Fibroblast of skin of left quadriceps (primary cell): Measurements from ENCODE around the gene MACROD2.
A peak's percentile ranks its signal among the peaks of the same experiment; 100 is the strongest.

Source experiments
- DNase-seq, 2 experiments: peaks; one replicate each; pipeline ENCODE4 v3.0.0-alpha.2; 2013; ENCODE audit warnings: low read depth in 2 of 2

Gene MACROD2

DNA sequence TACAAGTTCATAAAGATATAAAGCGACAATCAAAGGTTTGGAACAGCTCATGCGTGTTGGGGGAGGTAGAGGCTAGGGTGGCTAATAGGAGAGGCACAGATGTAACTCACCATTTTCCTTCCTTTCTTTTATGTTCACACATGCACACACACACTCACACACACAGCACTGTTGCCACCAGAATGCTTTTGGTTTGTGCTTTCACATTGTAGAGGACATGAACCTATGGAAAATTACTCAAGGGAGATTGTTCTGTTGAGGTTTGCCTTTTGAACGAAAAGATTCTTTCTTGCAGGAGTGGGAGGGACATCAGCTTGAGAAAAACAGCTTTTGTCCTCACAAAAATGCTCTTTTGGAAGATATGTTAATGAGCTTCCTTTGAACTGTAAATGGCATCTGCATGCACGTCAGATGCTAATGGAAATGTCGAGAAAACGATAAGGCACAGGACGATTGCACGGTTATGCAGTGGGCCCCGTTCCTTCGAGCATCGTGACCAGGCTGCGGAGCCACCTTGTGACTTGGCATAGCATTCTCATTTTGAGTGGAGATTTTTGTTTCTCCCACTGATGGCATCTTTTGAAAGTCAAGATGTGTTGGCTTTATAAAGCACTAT, 1853.8 kb downstream of the MACROD2 start:
- DNase-seq = no peak

DNA sequence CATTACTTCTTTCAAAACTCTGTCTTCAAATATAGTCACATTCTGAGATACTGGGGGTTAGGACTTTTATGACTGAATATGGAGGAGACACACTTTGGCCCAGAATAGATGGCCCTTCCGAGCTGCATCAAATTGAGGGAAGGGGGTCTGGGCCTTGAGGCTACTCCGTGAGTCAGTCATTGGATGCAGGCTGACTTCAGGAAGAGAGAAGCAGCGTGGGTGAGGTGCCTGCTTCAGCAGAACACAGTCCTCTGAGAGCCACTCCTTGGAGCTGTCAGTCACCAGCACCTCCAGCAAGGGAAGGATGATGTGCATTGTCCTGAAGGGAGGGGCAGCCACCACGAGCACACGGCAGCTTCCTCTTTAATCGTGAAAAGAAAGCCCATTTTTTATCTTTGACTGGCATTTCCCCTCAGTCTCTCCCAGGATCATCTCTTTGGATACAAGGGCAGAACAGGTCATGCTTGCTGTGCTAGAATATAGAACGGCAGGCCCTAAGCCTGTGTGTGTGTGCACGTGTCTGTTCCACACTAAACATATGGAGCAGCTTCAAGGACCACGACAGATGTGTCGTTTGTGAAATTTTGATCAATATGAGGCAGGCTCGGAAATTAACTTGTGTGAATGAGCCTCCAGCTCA, 1856.4 kb downstream of the MACROD2 start:
- no peak for DNase-seq

DNA sequence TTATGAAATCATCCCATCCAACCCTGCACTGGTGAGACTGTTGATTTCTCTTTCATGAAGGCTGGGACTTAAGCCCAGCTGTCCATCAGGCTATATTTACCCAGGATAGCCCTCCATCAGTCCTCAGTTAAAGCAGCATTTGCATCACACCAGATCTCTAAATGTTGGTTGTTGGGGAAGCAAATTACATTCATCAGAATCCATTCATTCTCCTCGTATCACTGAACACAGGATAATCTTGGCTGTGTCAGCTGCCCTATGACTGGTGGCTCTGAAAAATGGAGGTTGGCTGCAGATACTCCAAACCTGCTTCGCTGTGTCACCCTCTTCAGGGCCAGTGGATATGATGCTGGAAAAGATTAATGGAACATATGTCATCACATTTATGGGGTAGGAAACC, 1859.6 kb downstream of the MACROD2 start:
- DNase-seq = no peak

DNA sequence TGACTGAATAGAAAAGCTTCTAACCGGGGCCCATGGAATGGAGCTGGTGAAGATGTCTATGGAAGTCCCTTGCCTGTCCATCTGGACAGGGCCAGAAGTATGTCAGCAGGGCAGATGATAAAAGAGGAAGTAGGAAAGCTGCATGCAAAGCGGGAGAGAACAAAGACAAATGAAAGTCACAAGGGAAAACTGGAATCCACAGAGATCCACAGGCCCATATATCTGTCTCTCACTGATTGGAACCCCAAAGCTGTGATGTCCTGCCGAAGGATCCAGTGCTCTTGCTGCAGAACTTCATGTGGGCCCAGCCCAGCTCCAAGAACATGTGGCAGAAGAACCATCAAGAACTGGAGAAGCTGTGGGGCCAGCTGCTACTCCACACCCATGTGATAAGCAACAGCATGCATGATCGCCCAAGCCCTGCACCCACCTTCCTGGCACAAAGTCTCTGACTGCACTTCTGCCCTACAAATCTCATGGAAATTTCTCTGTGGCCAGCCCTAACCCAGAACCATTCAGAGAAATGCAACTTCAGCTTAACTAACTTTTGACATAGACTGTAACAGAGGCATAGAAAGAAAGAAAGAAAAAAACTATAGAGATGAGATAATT, 1862.0 kb downstream of the MACROD2 start:
- DNase-seq = no peak

DNA sequence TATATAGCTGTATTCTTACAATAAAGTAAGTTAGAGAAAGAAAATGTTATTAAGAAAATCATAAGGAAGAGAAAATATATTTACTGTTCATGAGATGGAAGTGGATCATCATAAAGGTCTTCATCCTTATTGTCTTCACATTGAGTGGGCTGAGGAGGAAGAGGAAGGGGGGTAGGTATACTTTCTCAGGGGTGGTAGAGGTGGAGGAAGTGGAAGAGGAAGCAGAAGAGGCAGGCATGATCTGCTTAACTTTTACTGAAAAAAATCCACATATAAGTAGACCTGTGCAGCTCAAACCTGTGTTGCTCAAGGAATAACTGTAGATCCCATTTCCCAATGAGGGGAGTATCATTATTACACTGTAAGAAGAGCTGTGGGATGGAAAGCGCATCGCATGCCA, 1863.7 kb downstream of the MACROD2 start:
- DNase-seq = no peak

DNA sequence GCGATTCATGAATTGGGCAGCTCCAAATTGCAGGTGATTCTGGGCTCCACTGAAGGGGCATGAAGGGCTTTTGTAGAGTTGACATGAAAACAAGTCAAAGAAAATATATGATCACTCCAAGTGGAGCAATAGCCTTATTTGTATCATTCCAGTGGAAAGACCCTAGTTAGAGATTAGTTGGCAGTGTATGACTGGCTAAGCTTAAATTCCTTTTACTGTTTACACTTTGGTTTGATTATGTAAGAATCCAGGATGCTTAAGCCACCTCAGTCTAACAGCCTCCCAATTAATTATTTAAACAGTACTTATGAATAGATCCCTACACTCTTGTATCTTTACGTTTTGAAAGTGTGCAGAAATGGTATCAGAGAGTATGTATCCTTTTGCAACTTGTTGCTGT, 1865.5 kb downstream of the MACROD2 start:
- no peak for DNase-seq

DNA sequence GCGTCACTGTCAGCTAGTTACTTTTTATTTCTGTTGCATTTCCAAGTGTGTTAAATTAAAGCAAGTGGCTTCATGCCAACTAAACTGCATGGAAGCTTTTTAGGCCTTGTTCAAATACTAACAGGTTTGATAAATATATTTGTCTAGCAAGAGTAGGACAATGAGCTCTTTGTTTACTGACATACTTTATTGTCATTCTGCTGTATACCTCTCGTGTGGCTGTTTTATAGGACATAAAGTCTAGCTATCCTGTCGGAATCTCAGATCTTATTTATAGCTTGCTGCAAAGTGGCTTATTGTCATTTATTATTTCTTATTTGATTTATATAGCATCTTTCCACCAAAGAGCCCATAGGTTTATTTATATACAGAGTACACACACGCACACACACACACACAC, 1866.9 kb downstream of the MACROD2 start:
- DNase-seq = no peak

DNA sequence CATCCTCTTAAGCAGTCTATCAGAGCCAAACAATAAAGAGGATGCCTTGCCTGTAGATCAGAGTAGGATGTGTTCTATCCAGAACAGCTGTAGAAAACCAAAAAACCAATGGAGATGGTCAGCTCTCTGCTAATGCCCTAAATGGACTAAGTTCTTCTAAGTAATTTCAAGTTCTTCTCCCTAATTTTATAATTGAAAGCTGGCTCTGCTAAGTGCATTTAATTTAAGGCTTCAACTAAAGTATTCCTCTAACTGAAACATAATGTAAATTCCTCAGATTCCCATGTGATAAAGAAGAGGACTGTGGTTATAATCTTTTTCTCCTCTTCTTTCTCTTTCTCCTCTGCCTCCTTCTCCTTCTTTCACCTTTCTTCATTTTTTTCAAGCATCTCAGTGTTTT, 1868.4 kb downstream of the MACROD2 start:
- DNase-seq = no peak

DNA sequence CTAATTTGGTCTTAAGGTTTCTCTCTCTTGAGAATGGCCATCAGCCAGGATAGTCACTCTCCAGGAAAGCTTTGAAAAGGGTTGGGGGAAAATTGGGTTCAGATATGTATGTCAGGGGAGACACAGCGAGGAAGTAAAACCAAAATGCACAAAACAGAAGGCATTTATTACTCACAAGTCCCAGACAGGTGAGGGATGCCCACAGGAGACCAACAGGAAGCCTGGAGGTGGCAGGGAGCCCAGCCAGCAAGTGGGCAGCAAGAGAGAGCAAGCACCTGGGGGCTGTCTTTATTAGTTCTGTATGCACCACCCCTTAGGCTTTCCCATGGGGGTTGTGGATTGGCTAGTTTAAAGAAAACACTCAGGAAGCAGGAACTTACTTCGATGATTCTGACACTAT, 1870.2 kb downstream of the MACROD2 start:
- DNase-seq = no peak

DNA sequence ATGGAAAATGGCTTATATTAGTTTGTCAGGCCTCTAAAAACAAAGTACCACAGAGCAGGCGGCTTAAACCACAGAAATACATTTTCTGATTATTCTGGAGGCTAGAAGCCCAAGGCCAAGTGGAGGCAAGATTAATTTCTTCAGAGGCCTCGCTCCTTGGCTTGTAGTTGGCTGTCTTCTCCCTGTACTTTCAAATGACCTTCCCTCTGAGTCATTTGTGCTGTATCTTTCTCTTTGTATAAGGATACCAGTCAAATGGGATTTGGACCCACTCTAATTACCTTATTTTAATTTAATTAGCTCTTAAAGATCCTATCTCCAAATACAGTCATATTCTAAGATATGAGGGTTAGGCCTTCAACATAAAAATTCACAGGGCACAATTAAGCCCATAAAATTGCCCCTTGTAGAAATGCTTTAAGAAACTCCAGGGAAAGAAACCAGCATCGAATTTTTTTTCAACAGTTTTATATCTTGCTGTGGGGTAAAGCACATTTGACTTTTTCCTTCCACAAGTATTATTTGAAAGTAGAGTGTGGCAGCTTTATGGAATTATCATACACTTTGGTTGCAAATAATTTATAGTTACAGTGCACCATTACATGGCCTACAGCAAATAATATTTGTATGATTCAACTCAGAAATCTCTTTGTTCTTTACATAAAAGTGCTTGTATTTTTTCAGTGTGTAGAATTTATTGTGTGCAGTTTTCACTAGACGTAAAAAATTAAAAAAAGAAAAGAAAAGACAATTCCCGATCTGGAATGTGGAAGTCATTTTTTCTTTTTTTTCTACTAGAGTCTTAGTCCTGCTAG, 1871.8 kb downstream of the MACROD2 start:
- no peak for DNase-seq

DNA sequence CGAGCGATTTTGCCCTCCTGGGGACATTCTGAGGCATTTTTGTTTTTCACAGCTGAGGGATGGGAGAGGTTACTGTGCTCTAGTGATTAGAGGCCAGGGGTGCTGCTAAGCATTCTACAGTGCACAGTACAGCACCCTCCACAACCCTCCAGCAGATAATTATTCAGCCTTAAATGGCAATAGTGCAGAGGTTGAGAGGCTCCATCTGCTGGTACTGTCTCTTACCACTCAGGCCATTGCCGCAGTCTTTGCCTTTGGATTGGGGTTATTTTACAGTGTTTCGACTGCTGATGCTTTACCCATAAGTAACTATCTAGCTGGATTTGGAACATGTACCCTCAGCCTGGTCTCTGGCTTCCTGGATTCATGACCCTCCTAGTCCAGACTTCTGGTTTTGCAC, 1872.6 kb downstream of the MACROD2 start:
- DNase-seq = no peak

DNA sequence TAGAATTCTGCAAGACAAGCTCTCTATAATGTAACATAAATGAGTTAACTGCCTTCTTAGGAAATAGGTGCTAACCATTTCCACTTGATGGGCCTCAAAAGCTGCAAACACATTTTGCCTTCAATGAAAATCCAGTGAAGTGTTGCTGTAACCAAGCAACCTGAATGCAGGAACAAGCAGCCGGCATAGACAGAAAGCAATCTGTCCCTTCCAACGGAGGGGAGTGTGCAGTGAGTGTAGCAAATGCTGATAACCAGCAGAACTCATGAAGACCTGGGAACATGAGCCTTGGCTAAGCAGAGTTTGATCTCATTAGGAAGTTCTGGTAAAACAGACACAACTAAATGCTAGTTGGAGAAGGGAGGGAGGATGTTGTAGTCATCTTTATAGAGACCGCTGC, 1880.1 kb downstream of the MACROD2 start:
- DNase-seq = no peak

DNA sequence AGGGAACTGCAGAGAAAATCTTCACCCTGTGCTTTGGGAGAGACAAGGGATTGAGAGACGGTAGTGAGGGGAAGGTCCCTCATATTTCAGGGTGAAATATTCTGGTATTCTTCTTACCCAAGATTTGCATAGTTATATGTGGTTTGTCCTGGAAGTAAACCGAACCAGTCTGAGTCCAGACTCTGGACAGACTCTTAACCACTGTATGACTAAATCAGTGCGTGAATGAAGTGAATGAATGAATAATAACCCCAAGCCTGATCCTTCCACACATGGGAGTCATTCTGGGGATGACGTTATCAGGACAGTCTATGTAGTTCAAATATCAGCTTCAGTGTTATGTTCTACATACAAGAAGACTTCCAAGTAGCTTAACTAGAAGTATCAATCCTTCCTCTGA, 1887.2 kb downstream of the MACROD2 start:
- no peak for DNase-seq

DNA sequence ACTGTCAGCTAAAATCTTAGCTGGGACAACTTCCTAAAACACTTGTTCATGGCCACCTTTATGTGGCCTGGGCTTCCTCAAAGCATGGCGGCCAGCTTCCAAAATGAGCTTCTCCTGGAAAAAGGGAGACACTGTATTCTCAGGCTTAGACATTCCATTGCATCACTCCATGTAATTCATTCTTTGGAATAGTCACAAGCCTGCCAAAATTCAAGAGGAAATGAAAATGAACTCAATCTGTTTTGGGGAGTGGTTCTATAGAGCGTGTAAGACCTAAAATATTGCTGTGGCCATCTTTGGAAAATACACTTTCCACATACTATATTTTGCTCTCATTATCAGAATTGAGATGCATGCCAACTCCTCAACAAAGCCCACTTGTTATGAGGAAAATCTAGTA, 1890.9 kb downstream of the MACROD2 start:
- no peak for DNase-seq

DNA sequence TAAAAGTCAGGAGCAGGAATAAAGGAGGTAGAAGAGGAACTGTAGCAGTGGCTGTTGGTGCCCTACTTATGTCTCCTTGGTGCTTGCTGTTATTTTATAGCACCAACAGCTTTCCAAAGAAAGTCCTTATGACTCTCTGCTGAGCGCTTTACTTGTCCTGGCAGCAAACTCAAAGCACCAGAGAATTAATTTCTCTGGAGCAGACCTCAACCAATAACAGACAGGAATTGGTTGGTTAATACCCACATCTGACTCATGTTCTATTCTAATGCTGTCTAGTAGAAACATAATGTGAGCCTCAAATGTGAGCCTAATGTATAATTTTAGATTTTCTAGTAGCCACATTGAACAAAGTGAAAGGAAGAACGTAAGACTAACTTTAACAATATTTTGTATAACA, 1892.1 kb downstream of the MACROD2 start:
- no peak for DNase-seq

DNA sequence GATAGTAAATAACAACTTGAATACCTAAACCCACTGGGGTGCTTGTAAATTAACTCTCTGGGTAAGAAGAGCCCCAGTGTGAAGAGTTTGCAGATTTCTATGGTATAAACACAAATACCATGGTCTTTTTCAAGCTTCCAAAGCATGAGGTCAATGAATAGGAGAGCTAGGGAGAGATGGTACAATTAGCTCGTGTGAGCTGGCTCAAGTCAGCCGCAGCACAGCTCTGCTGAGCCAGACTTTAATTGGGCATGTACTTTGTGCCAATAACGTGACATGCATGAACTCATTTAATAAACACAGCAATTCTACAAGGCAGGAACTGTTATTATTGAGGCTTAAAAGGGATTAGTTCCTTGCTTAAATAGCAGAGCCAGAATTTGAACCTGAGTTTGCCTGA, 1893.7 kb downstream of the MACROD2 start:
- no peak for DNase-seq

DNA sequence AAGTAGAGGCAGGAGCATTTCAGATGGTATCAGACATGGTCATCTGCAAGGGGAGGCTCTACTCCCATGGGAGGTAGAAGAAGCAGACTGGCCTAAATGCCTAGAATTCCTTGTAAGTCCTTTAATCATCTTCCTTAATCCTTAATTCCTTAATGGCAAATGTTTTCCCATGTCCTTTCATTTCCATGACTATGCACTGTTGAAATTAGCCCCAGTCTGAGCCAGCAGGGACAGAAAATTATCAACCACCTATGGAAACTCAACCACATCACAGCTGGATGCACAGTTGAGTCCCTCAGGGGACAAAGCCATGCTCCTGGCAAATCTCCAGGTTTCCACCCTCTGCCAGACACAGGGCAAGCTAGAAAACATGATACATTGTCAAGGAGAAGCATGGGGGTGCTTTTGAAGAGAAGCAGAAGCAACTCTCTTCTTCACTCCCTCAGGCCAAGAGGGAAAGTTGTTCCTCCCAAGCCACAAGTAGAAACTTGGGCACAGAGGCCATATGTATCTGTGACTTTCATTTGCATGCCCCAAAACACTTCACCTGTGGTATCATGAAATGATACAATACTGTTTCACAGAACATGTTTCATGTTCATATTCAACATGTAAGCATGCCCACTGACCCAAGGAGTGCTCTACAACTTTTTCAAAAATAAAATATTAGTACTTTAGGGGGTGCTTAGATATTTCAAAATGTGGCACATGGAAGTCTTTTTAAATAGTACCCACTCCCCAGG, 1894.4 kb downstream of the MACROD2 start:
- no peak for DNase-seq

DNA sequence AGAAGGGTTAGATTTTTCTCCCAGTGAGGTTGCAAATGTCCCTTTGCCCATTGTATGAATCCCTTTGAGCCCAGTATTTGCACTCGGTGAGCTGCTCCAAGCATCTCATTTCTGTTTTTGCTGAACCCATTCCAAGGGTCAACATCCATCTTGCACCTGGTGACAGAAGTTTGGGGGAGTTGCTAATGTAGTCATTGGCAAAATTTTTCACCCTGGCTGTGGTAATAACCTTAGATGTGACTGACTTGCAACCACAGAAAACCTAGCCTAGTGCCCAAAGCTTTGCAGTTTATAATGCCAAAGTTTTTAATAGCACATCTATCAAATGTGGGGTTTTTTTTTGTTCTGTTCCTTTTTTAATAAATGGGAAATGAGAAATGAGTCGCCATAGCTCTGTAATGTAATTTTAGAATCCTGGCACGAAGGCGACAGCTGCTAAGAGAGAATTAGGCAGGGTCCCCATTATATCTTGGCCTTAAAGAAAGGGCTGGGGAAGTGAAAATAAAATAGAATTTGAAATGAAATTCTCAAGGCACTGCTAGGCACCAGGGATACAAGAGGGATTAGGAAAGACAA, 1895.2 kb downstream of the MACROD2 start:
- no peak for DNase-seq

DNA sequence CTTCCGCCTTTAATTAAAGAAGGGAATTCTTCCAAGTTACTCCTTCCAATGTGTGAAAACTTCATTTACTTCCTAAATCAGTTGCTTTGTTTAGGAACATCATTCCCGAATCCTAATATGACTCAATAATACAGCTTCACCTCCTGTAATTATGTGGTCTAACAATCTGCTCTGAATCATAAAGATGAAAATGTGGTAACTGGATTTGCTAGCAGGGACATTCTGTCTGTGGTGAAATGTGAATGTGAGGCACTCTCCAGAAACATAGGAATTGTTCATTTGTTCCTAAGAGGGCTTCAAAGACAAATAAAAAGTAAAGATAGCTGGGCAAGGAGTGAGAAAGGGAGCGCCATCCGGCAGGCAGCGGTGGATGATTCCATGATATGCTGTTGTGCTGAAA, 1899.8 kb downstream of the MACROD2 start:
- peak; percentile 34 to 36 for DNase-seq

DNA sequence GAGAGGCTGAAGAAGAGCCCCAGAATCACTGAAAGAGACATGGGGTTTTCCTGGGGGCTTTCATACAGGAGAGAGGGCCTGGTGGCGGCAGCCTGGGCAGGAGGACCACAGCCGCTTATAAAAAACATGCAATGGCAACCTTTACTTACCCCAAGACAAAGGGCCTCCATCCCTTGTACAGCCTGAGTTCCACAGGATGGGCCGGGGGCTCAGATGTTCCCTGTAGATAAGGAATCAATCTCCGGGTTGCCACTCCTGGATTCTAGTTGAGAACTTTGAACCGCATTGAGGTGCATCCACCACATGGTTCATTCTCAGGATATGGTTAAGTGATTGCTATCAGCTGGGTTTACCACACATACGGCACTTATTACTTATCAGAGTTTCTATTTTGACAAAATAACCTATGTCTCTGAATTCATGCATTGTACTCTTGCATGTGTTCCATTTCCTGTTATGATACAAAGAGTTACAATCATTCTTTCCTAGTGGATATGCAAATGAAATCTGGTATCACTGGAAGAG, 1900.3 kb downstream of the MACROD2 start:
- no peak for DNase-seq

DNA sequence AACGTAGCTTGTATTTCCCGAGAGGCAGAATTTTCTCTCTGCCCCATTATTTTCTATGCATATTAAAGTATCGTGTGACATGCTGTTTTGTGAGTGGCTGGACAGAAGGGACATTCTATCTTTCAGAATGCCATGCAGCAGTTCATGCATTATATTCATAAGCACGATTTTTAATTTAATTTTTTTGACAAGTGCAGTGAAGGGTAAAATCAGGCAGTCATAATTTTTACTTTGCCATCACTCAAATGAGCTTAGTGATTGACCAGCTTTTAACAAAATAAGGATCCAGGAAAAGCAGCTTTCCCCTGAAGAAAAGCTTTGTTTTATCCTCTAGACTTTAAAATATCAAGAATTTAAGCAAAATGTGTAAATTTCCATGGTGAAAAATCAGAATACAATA, 1904.7 kb downstream of the MACROD2 start:
- no peak for DNase-seq
